ENCODE measurements around the gene CACNA2D3. TPM values are rescaled to one million over a fixed set of nuclear protein-coding genes. Genes with fewer than 3 reads are reported as not detected.

Gene CACNA2D3
- total RNA-seq, 1 donor from 2014 or later = 21.2 TPM

- H3K9me3 ChIP-seq (replicated peaks) = no peaks in the 10 kb centered on the region
- no peak for DNase-seq
- TF ChIP-seq, protein P1, sequence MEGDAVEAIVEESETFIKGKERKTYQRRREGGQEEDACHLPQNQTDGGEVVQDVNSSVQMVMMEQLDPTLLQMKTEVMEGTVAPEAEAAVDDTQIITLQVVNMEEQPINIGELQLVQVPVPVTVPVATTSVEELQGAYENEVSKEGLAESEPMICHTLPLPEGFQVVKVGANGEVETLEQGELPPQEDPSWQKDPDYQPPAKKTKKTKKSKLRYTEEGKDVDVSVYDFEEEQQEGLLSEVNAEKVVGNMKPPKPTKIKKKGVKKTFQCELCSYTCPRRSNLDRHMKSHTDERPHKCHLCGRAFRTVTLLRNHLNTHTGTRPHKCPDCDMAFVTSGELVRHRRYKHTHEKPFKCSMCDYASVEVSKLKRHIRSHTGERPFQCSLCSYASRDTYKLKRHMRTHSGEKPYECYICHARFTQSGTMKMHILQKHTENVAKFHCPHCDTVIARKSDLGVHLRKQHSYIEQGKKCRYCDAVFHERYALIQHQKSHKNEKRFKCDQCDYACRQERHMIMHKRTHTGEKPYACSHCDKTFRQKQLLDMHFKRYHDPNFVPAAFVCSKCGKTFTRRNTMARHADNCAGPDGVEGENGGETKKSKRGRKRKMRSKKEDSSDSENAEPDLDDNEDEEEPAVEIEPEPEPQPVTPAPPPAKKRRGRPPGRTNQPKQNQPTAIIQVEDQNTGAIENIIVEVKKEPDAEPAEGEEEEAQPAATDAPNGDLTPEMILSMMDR (IDR thresholded peaks at IDR 0.05; ENCODE audit: borderline replicate concordance) = no peak
- no peak overlapping the region for H3K4me3 ChIP-seq
- H3K27ac ChIP-seq (replicated peaks) = no peak overlapping the region
- H3K36me3 ChIP-seq = no peaks in the 10 kb centered on the region
- intact Hi-C loops (cut with micrococcal nuclease) = no loop called here
- H3K27me3 ChIP-seq (ENCODE audit: low read depth) = no peaks in the 10 kb centered on the region
- no peaks in the 10 kb centered on the region for H3K4me1 ChIP-seq
Measured at GRCh38 chr3:54964081-54964480, 841.7 kb downstream of the CACNA2D3 start.

DNA sequence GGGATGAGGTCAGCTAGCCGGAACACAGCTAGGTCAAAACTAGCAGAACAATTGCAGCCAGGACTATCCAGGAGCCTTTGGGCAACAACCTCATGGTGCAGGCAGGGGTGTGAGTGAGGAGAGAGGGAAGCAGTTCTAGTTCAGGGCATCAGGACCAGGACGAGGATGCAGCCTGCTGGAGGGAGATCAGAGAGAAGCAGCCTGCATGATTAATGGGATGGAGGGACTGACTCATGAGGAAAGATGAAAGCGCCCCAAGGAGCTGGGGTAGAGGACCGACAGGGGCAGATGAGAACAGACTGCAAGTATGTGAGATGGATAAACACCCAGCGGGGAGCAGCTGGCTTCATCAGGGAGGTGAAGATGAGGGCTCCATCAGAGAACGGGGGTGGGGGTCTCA is 843.4 kb downstream of the CACNA2D3 start:
- TF ChIP-seq, protein P1 (IDR thresholded peaks at IDR 0.05; ENCODE audit: borderline replicate concordance) = no peak
- H3K27me3 ChIP-seq (ENCODE audit: low read depth) = no peaks in the 10 kb centered on the region
- H3K27ac ChIP-seq (replicated peaks) = no peak overlapping the region
- no peaks in the 10 kb centered on the region for H3K9me3 ChIP-seq (replicated peaks)
- H3K4me3 ChIP-seq = no peak overlapping the region
- DNase-seq = no peak
- intact Hi-C loops (cut with micrococcal nuclease) = no loop called here
- no peaks in the 10 kb centered on the region for H3K4me1 ChIP-seq
- no peaks in the 10 kb centered on the region for H3K36me3 ChIP-seq

DNA sequence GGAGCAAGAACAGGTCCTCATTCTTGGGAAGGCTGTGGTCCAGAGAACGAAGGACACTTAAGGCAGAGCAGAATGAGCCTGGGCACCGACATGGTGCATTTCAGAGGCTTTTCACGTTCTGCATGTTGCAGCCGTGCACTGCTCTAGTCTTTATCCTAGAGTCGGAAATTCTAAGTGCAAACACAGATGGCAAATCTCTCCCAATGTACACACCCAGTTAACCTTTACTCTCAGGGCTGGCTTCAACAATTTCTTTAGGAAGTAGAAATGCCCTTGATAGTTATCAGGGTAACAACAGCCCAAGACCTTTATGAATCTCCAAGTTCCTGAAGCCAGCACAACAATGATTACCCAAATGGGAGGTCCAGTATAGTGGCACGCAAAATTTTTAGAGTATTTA is 844.6 kb downstream of the CACNA2D3 start:
- intact Hi-C loops (cut with micrococcal nuclease) = no loop called here
- DNase-seq = no peak
- Histone ChIP-seq H3K36me3 (no peaks in the 10 kb centered on the region), H3K27ac (replicated peaks) (no peak overlapping the region), H3K4me1 (no peaks in the 10 kb centered on the region), H3K4me3 (no peak overlapping the region), H3K9me3 (replicated peaks) (no peaks in the 10 kb centered on the region), H3K27me3 (ENCODE audit: low read depth) (no peaks in the 10 kb centered on the region)
- TF ChIP-seq, protein P1 (IDR thresholded peaks at IDR 0.05; ENCODE audit: borderline replicate concordance) = no peak

DNA sequence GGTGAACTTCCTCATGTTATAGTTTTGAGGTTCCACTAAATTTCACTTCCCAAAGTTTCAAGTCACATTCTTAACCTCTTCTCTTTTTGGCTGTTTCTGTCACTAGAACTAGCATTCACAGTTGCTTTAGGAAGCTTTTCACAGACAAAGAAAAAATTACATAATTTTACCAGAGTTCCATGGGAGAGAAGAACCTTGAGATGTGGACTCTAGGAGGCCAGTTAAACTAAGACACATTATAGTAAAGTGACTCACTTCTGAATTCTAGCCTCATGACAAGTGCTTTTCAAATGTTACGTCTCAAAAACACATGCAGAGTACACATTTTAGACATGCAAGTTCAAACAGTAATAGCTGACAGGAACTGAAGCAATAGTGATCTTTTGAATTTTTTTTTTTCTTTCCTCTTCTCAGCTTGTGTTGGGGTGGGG is 845.4 kb downstream of the CACNA2D3 start:
- H3K27me3 ChIP-seq (ENCODE audit: low read depth) = no peaks in the 10 kb centered on the region
- H3K36me3 ChIP-seq = no peaks in the 10 kb centered on the region
- no peak overlapping the region for H3K27ac ChIP-seq (replicated peaks)
- intact Hi-C loops (cut with micrococcal nuclease) = no loop called here
- no peaks in the 10 kb centered on the region for H3K4me1 ChIP-seq
- H3K9me3 ChIP-seq (replicated peaks) = no peaks in the 10 kb centered on the region
- TF ChIP-seq, protein P1 (IDR thresholded peaks at IDR 0.05; ENCODE audit: borderline replicate concordance) = no peak
- no peak overlapping the region for H3K4me3 ChIP-seq
- no peak for DNase-seq

GRCh38 chr3:54968546-54969172 is 846.3 kb downstream of the CACNA2D3 start:
- no peaks in the 10 kb centered on the region for H3K4me1 ChIP-seq
- TF ChIP-seq, protein P1 (IDR thresholded peaks at IDR 0.05; ENCODE audit: borderline replicate concordance) = no peak
- intact Hi-C loops (cut with micrococcal nuclease) = no loop called here
- no peaks in the 10 kb centered on the region for H3K9me3 ChIP-seq (replicated peaks)
- no peak overlapping the region for H3K4me3 ChIP-seq
- no peaks in the 10 kb centered on the region for H3K36me3 ChIP-seq
- H3K27me3 ChIP-seq (ENCODE audit: low read depth) = no peaks in the 10 kb centered on the region
- DNase-seq = no peak
- H3K27ac ChIP-seq (replicated peaks) = no peak overlapping the region
